HL-60/S4 treated with retinoic acid at 250 ng/mL for 4 days and 3 days (cell line): ENCODE results near the gene AOAH.
"Not testable (repeated sequence)": the region's sequence is repeated elsewhere in the genome, so short reads cannot be mapped to it uniquely, and the experiment has no call there.

Experiments
- in situ Hi-C: fragments of 300-500 bp; cut with MboI; formaldehyde crosslinking; loops from 2 replicates; pipeline ENCODE4 v1.7.0; 2022; ENCODE audit warnings: low sequenced_read_pairs

AOAH gene

GRCh38 chr7:36521911-36522310 lies 202.4 kb downstream of the AOAH start:
- in situ Hi-C loops, result no loop called here

- in situ Hi-C loops, result no loop called here
Observed at GRCh38 chr7:36521133-36521532, 203.2 kb downstream of the AOAH start.

GRCh38 chr7:36515847-36516246 lies 208.4 kb downstream of the AOAH start:
- in situ Hi-C loops, result no loop called here

- in situ Hi-C loops, result no loop called here
Observed at GRCh38 chr7:36514289-36515243, 209.7 kb downstream of the AOAH start.

- in situ Hi-C loops, result no loop called here
Observed at GRCh38 chr7:36513393-36513792, 210.9 kb downstream of the AOAH start.

- in situ Hi-C loops, result no loop called here
Observed at GRCh38 chr7:36512616-36513015, 211.7 kb downstream of the AOAH start.

GRCh38 chr7:36509962-36510361 lies 214.3 kb downstream of the AOAH start:
- in situ Hi-C loops, result no loop called here

GRCh38 chr7:36507475-36508440 lies 216.5 kb downstream of the AOAH start:
- in situ Hi-C loops, result no loop called here

GRCh38 chr7:36506820-36507219 lies 217.5 kb downstream of the AOAH start:
- in situ Hi-C loops, result no loop called here

- in situ Hi-C loops, result no loop called here
Observed at GRCh38 chr7:36506130-36506798, 218.0 kb downstream of the AOAH start.

- in situ Hi-C loops, result not testable (repeated sequence)
Observed at GRCh38 chr7:36504617-36505016, 219.7 kb downstream of the AOAH start.

- in situ Hi-C loops, result not testable (repeated sequence)
Observed at GRCh38 chr7:36504216-36504615, 220.1 kb downstream of the AOAH start.

- in situ Hi-C loops, result loop anchor here (25.0 kb wide), 1 partner anchor 1365 kb away; no protein-coding TSS in a partner anchor
Observed at GRCh38 chr7:36497775-36498174, 226.5 kb downstream of the AOAH start.

GRCh38 chr7:36497176-36497575 lies 227.1 kb downstream of the AOAH start:
- in situ Hi-C loops, result loop anchor here (25.0 kb wide), 1 partner anchor 1365 kb away; no protein-coding TSS in a partner anchor

GRCh38 chr7:36496576-36496975 lies 227.7 kb downstream of the AOAH start:
- in situ Hi-C loops, result loop anchor here (25.0 kb wide), 1 partner anchor 1366 kb away; no protein-coding TSS in a partner anchor

- in situ Hi-C loops, result loop anchor here (25.0 kb wide), 1 partner anchor 1371 kb away; no protein-coding TSS in a partner anchor
Observed at GRCh38 chr7:36491317-36491716, 233.0 kb downstream of the AOAH start.

GRCh38 chr7:36490419-36490830 lies 233.9 kb downstream of the AOAH start:
- in situ Hi-C loops, result loop anchor here (25.0 kb wide), 1 partner anchor 1372 kb away; no protein-coding TSS in a partner anchor

- in situ Hi-C loops, result loop anchor here (25.0 kb wide), 1 partner anchor 1374 kb away; no protein-coding TSS in a partner anchor
Observed at GRCh38 chr7:36488672-36489071, 235.6 kb downstream of the AOAH start.

- in situ Hi-C loops, result loop anchor here (25.0 kb wide), 1 partner anchor 1374 kb away; no protein-coding TSS in a partner anchor
Observed at GRCh38 chr7:36487756-36488336, 236.4 kb downstream of the AOAH start.

GRCh38 chr7:36486336-36486735 lies 238.0 kb downstream of the AOAH start:
- in situ Hi-C loops, result loop anchor here (25.0 kb wide), 1 partner anchor 1376 kb away; no protein-coding TSS in a partner anchor
